ENCODE measurements around the gene NISCH.

- TF ChIP-seq CTCF (conservative IDR thresholded peaks at IDR 0.05; ENCODE audit: low read depth, low read length) (no peak), EZH2 (IDR thresholded peaks at IDR 0.05; ENCODE audit: borderline replicate concordance, low read depth, low read length, poor library complexity, severe bottlenecking) (no peak)
These were observed 39.6 kb upstream of the NISCH start for GRCh38 chr3:52415800-52416199.
